A549 (cell line): ENCODE measurements around the gene BIN1. TPM values are rescaled to one million over a fixed set of nuclear protein-coding genes. Genes with fewer than 3 reads are reported as not detected.

ENCODE experiments used
- ATAC-seq, 2 experiments: fragments of 200-7000 bp in 1 of 2; fragments of >200 bp in 1 of 2; cut with Nextera tagmentation in 1 of 2; cut with Tn5 transposase in 1 of 2; 3 replicates each; pipeline versions ENCODE4 v1.8.0 to v1.9.1; 2018 to 2020; ENCODE audit warnings: mild to moderate bottlenecking in 1 of 2, moderate library complexity in 1 of 2
- CTCF ChIA-PET: fragments of 300-600 bp; sonication (Branson Sonifier 250); formaldehyde crosslinking; extraction: SDS; loops from one replicate; lab custom pipeline; 2021; ENCODE audit warnings: antibody characterized with exemption, inconsistent platforms; lab: Yijun Ruan, JAX
- POLR2A ChIA-PET: fragments of 350-600 bp; formaldehyde crosslinking; extraction: SDS; loops from one replicate; lab custom pipeline; 2021; ENCODE audit warnings: antibody characterized with exemption, inconsistent platforms; lab: Yijun Ruan, JAX
- DNase-seq, 2 experiments: peaks; one replicate each; pipeline versions ENCODE4 v3.0.0 to v3.0.0-alpha.2; 2011 to 2016; ENCODE audit warnings: low read depth in 1 of 2, low spot score in 1 of 2
- FAIRE-seq: peaks from 2 replicates; lab custom pipeline; 2011; peaks lifted over from hg19 to GRCh38; lab: Jason Lieb, UNC
- H3K27ac ChIP-seq, 2 experiments: fragments of >200 bp; sonication (Bioruptor Twin); formaldehyde crosslinking; 3 replicates each; pipeline ENCODE4 v1.5.1; 2016 to 2017
- H3K4me1 ChIP-seq: fragments of >200 bp; sonication (Bioruptor Twin); formaldehyde crosslinking; 3 replicates; pipeline ENCODE4 v1.6.1; 2016
- H3K4me2 ChIP-seq: fragments of >200 bp; sonication (Bioruptor Twin); formaldehyde crosslinking; 3 replicates; pipeline ENCODE4 v1.6.1; 2016
- H3K4me3 ChIP-seq: fragments of >200 bp; sonication (Bioruptor Twin); formaldehyde crosslinking; 3 replicates; pipeline ENCODE4 v1.5.1; 2016
- H3K9me3 ChIP-seq: fragments of >200 bp; sonication (Bioruptor Twin); formaldehyde crosslinking; 3 replicates; pipeline ENCODE4 v1.6.1; 2016
- ATOH8 ChIP-seq: fragments of 250-450 bp; sonication (Bioruptor Pico); IDR thresholded peaks from 2 replicates; pipeline ENCODE4 v1.5.0; 2020; ENCODE audit warnings: low read depth, mild to moderate bottlenecking, moderate library complexity
- BCL3 ChIP-seq: fragments of >200 bp; sonication (Bioruptor Twin); formaldehyde crosslinking; IDR thresholded peaks from 3 replicates; pipeline ENCODE4 v1.6.1; 2016
- BHLHE40 ChIP-seq: IDR thresholded peaks from 2 replicates; pipeline ENCODE4 v1.6.1; 2012; ENCODE audit warnings: low read depth, low read length, inconsistent platforms
- CHD2 ChIP-seq: fragments of 150-350 bp; IDR thresholded peaks from 2 replicates; pipeline ENCODE4 v1.6.1; 2014; ENCODE audit warnings: low read length; ENCODE audit not compliant: partially characterized antibody
- CHD4 ChIP-seq: fragments of 200-600 bp; sonication (generic); IDR thresholded peaks from 2 replicates; pipeline ENCODE4 v1.6.1; 2016; ENCODE audit warnings: antibody characterized with exemption, mild to moderate bottlenecking, borderline replicate concordance
- FOSL2 ChIP-seq, 2 experiments: fragments of 450-650 bp in 1 of 2; fragments of >200 bp in 1 of 2; sonication (Bioruptor Twin) in 1 of 2; formaldehyde crosslinking; IDR thresholded peaks; 2 replicates each; pipeline versions ENCODE4 v1.5.0 to v1.6.1; 2016 to 2020; ENCODE audit warnings: mild to moderate bottlenecking in 1 of 2, moderate library complexity in 1 of 2
- FOXS1 ChIP-seq: fragments of 250-450 bp; sonication (Bioruptor Pico); IDR thresholded peaks from 2 replicates; pipeline ENCODE4 v1.5.0; 2020; ENCODE audit warnings: mild to moderate bottlenecking, moderate library complexity
- HES2 ChIP-seq: fragments of >200 bp; sonication (Bioruptor Twin); formaldehyde crosslinking; IDR thresholded peaks from 2 replicates; pipeline ENCODE4 v1.6.1; 2016
- HEYL ChIP-seq: fragments of 250-450 bp; sonication (Bioruptor Pico); IDR thresholded peaks from 2 replicates; pipeline ENCODE4 v1.8.0; 2021; ENCODE audit warnings: mild to moderate bottlenecking, moderate library complexity
- HMGXB4 ChIP-seq: fragments of 250-450 bp; sonication (Bioruptor Pico); IDR thresholded peaks from 2 replicates; pipeline ENCODE4 v1.5.0; 2021; ENCODE audit warnings: mild to moderate bottlenecking, moderate library complexity, borderline replicate concordance
- HOXB13 ChIP-seq: fragments of 250-450 bp; sonication (Bioruptor Pico); IDR thresholded peaks from 2 replicates; pipeline ENCODE4 v1.5.0; 2020; ENCODE audit warnings: low read depth, mild to moderate bottlenecking, moderate library complexity
- JUN ChIP-seq, 2 experiments: fragments of >200 bp; sonication (Bioruptor Twin); formaldehyde crosslinking; IDR thresholded peaks; 2 replicates in 1 of 2; 3 replicates in 1 of 2; pipeline ENCODE4 v1.6.1; 2016 to 2017
- KDM1A ChIP-seq: fragments of 200-600 bp; sonication (generic); IDR thresholded peaks from 2 replicates; pipeline ENCODE4 v1.6.1; 2016; ENCODE audit warnings: low read depth, mild to moderate bottlenecking
- MAFK ChIP-seq: fragments of 450-650 bp; IDR thresholded peaks from 2 replicates; pipeline ENCODE4 v1.6.1; 2014; ENCODE audit not compliant: partially characterized antibody
- MAX ChIP-seq: IDR thresholded peaks from 2 replicates; pipeline ENCODE4 v1.6.1; 2012
- NFE2L2 ChIP-seq: fragments of 150-350 bp; conservative IDR thresholded peaks from 2 replicates; pipeline ENCODE4 v1.6.1; 2014; ENCODE audit warnings: low read length
- RCOR1 ChIP-seq: fragments of 150-350 bp; IDR thresholded peaks from 2 replicates; pipeline ENCODE4 v1.6.1; 2014; ENCODE audit warnings: antibody characterized with exemption, low read length, low read depth
- REST ChIP-seq: fragments of 200-600 bp; sonication (generic); IDR thresholded peaks from 2 replicates; pipeline ENCODE4 v1.6.1; 2016; ENCODE audit warnings: antibody characterized with exemption, mild to moderate bottlenecking, moderate library complexity
- TFCP2L1 ChIP-seq: fragments of 250-450 bp; sonication (Bioruptor Pico); IDR thresholded peaks from 2 replicates; pipeline ENCODE4 v1.5.0; 2021; ENCODE audit warnings: mild to moderate bottlenecking
- TP53 ChIP-seq: fragments of 250-450 bp; sonication (Bioruptor Pico); IDR thresholded peaks from 2 replicates; pipeline ENCODE4 v1.5.0; 2021; ENCODE audit warnings: mild to moderate bottlenecking, moderate library complexity
- ZFP36 ChIP-seq: fragments of 450-650 bp; IDR thresholded peaks from 2 replicates; pipeline ENCODE4 v1.6.1; 2014; ENCODE audit warnings: borderline replicate concordance; ENCODE audit not compliant: partially characterized antibody
- ZNF302 ChIP-seq: fragments of 250-450 bp; sonication (Bioruptor Pico); IDR thresholded peaks from 2 replicates; pipeline ENCODE4 v1.9.0; 2021; ENCODE audit warnings: inconsistent platforms, mild to moderate bottlenecking, moderate library complexity
- WGBS: methylation state at CpG from one replicate; pipeline ENCODE4 v1.1.6; 2017; ENCODE audit errors: missing lambda C conversion rate; 5-methylcytosine and 5-hydroxymethylcytosine counted together
- polyA plus RNA-seq, 4 experiments: library from polyadenylated mRNA; depleted of rRNA in 3 of 4; stranded (reverse); fragments of >200 nt; fragmentation: RNase III in 1 of 4; extraction: RNeasy Plus Mini Kit Qiagen cat#74134 plus additional on column Dnase treatment in 1 of 4; gene quantifications; 2 replicates in 3 of 4; 3 replicates in 1 of 4; pipeline ENCODE4 v1.2.3, GENCODE V29; 2011 to 2017

The BIN1 gene
- polyA plus RNA-seq, 2 of the 4 experiments (the other 2 are of a cell fraction), result 15.5 to 34.1 TPM

GRCh38 chr2:127016329-127016728 lies 90.6 kb downstream of the BIN1 start:
- H3K4me3 ChIP-seq, result no peak overlapping the region

GRCh38 chr2:127015106-127015910 lies 91.6 kb downstream of the BIN1 start:
- no peak for ATAC-seq
- WGBS, result 71% methylated on average over 8 of the region's 8 CpGs
- TF ChIP-seq REST (no peak), HOXB13 (CRISPR knock-in tag) (no peak), ATOH8 (no peak), ZNF302 (no peak), BCL3 (no peak), MAX (no peak), KDM1A (no peak), HES2 (no peak), FOXS1 (no peak), TFCP2L1 (no peak), FOSL2 (IDR thresholded peaks at IDR 0.05) (no peak), FOSL2 (CRISPR knock-in tag; IDR thresholded peaks at IDR 0.05) (no peak), CHD4 (no peak)
- no peak for FAIRE-seq
- H3K9me3 ChIP-seq, result 0 out of 3 replicates have a peak, but pooled peaks cover under 1% of the 10 kb centered on the region
- no peak overlapping the region for H3K4me3 ChIP-seq
- ChIA-PET CTCF (interaction anchor here (0.9 to 1.8 kb wide), 3 partner anchors 10 to 43 kb away, joined by 4 to 6 read pairs (median 4); no protein-coding TSS in a partner anchor), POLR2A (no interaction called here)
- no peak overlapping the region for H3K27ac ChIP-seq
- H3K4me1 ChIP-seq, result peaks cover 12% of the 10 kb centered on the region; the same call in 2 of the 3 replicates
- DNase-seq, result no peak
- peak overlapping the region; percentile 8; the same call in 1 of the 3 replicates for H3K4me2 ChIP-seq

More at GRCh38 chr2:127016329-127016728, 90.6 kb downstream of the BIN1 start:
- ChIA-PET POLR2A (no interaction called here), CTCF (interaction anchor here (0.9 kb wide), 1 partner anchor 9 kb away, joined by 6 read pairs; no protein-coding TSS in a partner anchor)
- WGBS, result 87% methylated on average over 24 of the region's 24 CpGs
- no peak for DNase-seq
- TF ChIP-seq MAFK (no peak), RCOR1 (no peak), FOXS1 (no peak), HEYL (CRISPR knock-in tag) (no peak), BHLHE40 (no peak), HES2 (no peak), JUN (IDR thresholded peaks at IDR 0.05) (no peak), ZFP36 (no peak), HMGXB4 (CRISPR knock-in tag) (no peak), TP53 (CRISPR knock-in tag) (no peak), CHD2 (no peak), HOXB13 (CRISPR knock-in tag) (no peak), NFE2L2 (no peak), MAX (no peak)
- H3K4me1 ChIP-seq, result peaks cover 12% of the 10 kb centered on the region; the same call in 2 of the 3 replicates
- H3K27ac ChIP-seq, result no peak overlapping the region
- H3K4me2 ChIP-seq, result no peak overlapping the region
- H3K9me3 ChIP-seq, result no peaks in the 10 kb centered on the region
- no peak for ATAC-seq
- no peak for FAIRE-seq
